HEK293T (cell line): ENCODE data around the gene STK24.

Source experiments
- SP1 ChIP-seq: fragments of 450-650 bp; IDR thresholded peaks from 2 replicates; pipeline ENCODE4 v1.6.1; 2017
- SUZ12 ChIP-seq: fragments of 450-650 bp; IDR thresholded peaks from 2 replicates; pipeline ENCODE4 v1.6.1; 2016; ENCODE audit warnings: mild to moderate bottlenecking
- TARDBP ChIP-seq: fragments of 450-650 bp; IDR thresholded peaks from 2 replicates; pipeline ENCODE4 v1.6.1; 2016
- ZNF384 ChIP-seq: fragments of 450-650 bp; IDR thresholded peaks from 2 replicates; pipeline ENCODE4 v1.6.1; 2016

GRCh38 chr13:98490866-98491265 is 86.0 kb downstream of the STK24 start:
- TF ChIP-seq SP1 (no peak), SUZ12 (no peak), ZNF384 (no peak), TARDBP (no peak)
